ENCODE results near the gene VPS13C.

Gene VPS13C

DNA sequence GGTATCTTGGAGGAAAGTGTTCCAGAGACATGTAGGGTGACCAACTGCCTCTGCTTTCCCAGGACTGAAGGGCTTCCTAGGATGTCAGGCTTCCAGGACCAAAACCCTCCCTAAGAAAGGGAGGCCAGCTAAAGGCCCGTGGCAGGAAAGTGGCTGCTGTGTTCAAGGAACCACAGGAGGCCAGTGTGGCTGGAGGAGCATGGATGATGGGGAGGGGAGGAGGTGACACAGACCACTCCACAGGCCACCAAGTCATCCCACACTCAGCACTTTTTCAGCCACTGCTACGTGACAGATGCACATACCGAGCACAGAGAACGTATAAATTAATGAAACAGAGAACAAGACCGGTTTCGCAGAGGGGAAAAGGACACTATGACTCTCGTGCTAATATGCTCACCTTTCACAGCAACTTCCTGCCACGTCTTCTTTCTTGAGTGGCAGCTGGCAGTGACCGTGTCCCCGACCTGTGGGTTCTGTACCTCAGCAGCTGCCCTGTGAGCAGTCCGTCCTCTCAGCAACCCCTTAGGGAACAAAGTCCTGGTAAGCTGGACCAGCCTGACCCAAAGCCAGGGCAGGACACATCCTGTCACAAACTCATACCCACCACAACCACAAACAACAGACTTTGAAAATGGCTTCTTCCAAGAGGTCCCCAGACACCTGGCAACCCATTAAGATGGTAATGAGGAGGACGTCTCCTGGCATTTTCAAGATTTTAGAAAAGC, 244.7 kb downstream of the VPS13C start:
- DNase-seq: no peak

DNA sequence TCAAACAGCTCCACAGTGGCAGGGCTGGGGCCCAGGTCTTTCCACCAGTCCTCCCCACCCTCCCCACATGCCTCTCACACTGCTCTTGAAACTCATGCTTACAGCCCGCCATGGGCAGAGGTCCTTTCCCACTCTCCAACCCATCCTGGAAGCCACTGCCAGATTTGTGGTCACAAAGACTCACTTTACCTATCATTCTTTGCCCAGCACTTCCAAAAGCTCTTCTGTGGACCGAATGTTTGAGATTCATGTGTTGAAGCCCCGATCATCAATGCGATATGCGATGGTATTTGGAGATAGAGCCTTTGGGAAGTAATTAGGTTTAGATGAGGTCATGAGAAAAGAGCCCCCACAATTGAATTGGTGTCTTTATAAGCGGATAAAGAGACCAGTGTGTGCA, 247.8 kb downstream of the VPS13C start:
- no peak for DNase-seq

- DNase-seq: no peak
Observed at GRCh38 chr15:61811952-61812351, 248.3 kb downstream of the VPS13C start.

DNA sequence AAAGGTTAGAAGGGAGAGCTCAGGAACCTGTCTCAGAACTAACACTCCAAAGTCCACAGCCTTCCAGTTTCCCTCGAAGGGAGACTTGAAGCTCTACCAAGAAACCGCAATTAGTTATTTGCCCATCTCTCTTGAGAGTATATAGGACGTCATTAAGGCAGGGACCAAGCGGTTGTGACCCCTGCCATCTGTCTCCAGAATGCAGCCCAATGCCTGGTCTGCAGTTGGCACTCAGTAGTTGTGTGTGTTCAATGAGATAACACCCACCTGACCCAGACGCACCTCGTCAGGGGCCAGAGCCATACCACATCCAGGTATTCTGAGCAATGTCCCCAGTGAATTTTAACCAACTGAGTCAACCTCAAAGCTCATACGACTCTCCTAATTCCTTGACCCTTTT, 251.0 kb downstream of the VPS13C start:
- no peak for DNase-seq

- no peak for DNase-seq
Observed at GRCh38 chr15:61807281-61807929, 252.8 kb downstream of the VPS13C start.

Measured in NCI-H510A (cell line).